ENCODE results near the gene OGA. TPM values are rescaled to one million over a fixed set of nuclear protein-coding genes. Genes with fewer than 3 reads are reported as not detected.

Gene OGA
- polyA plus RNA-seq, 3 donors from 2014 or later, result 32.0 to 57.0 (median 46.6) TPM

- Mint-ChIP-seq H3K4me1 (no peaks in the 10 kb centered on the region), H3K9me3 (no peaks in the 10 kb centered on the region), H3K27me3 (ENCODE audit: low read depth in 3 of 3) (peaks cover 4 to 6% (median 5%) of the 10 kb centered on the region in 3 donors), H3K4me3 (no peak overlapping the region), H3K36me3 (no peaks in the 10 kb centered on the region), H3K27ac (no peak overlapping the region)
- no peak for DNase-seq
Measured at GRCh38 chr10:101744267-101744666, 74.0 kb downstream of the OGA start.

GRCh38 chr10:101741938-101742337 is 76.3 kb downstream of the OGA start:
- DNase-seq, result no peak
- no peaks in the 10 kb centered on the region for H3K4me1 Mint-ChIP-seq
- no peak overlapping the region for H3K27ac Mint-ChIP-seq
- peaks cover 4 to 6% (median 4%) of the 10 kb centered on the region in 3 donors for H3K27me3 Mint-ChIP-seq (ENCODE audit: low read depth in 3 of 3)
- H3K36me3 Mint-ChIP-seq, result no peaks in the 10 kb centered on the region
- no peak overlapping the region for H3K4me3 Mint-ChIP-seq
- H3K9me3 Mint-ChIP-seq, result no peaks in the 10 kb centered on the region

GRCh38 chr10:101736666-101737065 is 81.6 kb downstream of the OGA start:
- H3K9me3 Mint-ChIP-seq, result no peaks in the 10 kb centered on the region
- peaks cover 4 to 10% (median 6%) of the 10 kb centered on the region in 3 donors for H3K27me3 Mint-ChIP-seq (ENCODE audit: low read depth in 3 of 3)
- H3K36me3 Mint-ChIP-seq, result no peaks in the 10 kb centered on the region
- DNase-seq, result no peak
- no peak overlapping the region for H3K27ac Mint-ChIP-seq
- no peak overlapping the region for H3K4me3 Mint-ChIP-seq
- no peaks in the 10 kb centered on the region for H3K4me1 Mint-ChIP-seq

Other genes starting within 250 kb of the OGA start
- 10 to 100 TPM; 11.7 to 15.5 (median 12.2) TPM for gene POLL, start 230.2 kb downstream of the OGA start, polyA plus RNA-seq
- gene DPCD, start 230.1 kb downstream of the OGA start, polyA plus RNA-seq, result 1 to 10 TPM in 2 of 3 donors, not detected in 1; 2.1 to 2.8 TPM
- 1 to 10 TPM; 3.8 to 9.7 (median 6.1) TPM for gene FBXW4, start 123.3 kb downstream of the OGA start, polyA plus RNA-seq
- gene FGF8, start 42.3 kb downstream of the OGA start, polyA plus RNA-seq, result not detected
- 1 to 10 TPM; 1.5 to 8.8 (median 4.7) TPM for gene NPM3, start 35.0 kb downstream of the OGA start, polyA plus RNA-seq
- gene KCNIP2, start 25.4 kb upstream of the OGA start, polyA plus RNA-seq, result not detected
- gene ARMH3, start 237.7 kb upstream of the OGA start, polyA plus RNA-seq, result 10 to 100 TPM; 14.4 to 19.8 (median 17.5) TPM
- 10 to 100 TPM; 33.3 to 38.4 (median 34.0) TPM for gene HPS6, start 246.9 kb upstream of the OGA start, polyA plus RNA-seq